ENCODE results near the gene LAMA4. TPM values are rescaled to one million over a fixed set of nuclear protein-coding genes. Genes with fewer than 3 reads are reported as not detected.
"Not testable (repeated sequence)": the region's sequence is repeated elsewhere in the genome, so short reads cannot be mapped to it uniquely, and the experiment has no call there.

The LAMA4 gene
- total RNA-seq, 2 experiments from 2014 or later: not detected

- no peak for ATAC-seq
- Mint-ChIP-seq H3K36me3 (no peaks in the 10 kb centered on the region), H3K9me3 (ENCODE audit: low read depth) (no peaks in the 10 kb centered on the region), H3K4me1 (no peaks in the 10 kb centered on the region), H3K4me3 (no peak overlapping the region), H3K27me3 (peaks cover 55% of the 10 kb centered on the region), H3K27ac (no peak overlapping the region)
- no peak for DNase-seq
- CTCF ChIA-PET: interaction anchor here (1.4 kb wide), 1 partner anchor 34 kb away, joined by 4 read pairs; no protein-coding TSS in a partner anchor
Observed at GRCh38 chr6:112214739-112215269, 39.6 kb downstream of the LAMA4 start.

- Mint-ChIP-seq H3K27ac (no peak overlapping the region), H3K9me3 (ENCODE audit: low read depth) (no peaks in the 10 kb centered on the region), H3K4me3 (no peak overlapping the region), H3K4me1 (no peaks in the 10 kb centered on the region), H3K36me3 (no peaks in the 10 kb centered on the region), H3K27me3 (peaks cover 45% of the 10 kb centered on the region)
- CTCF ChIA-PET: no interaction called here
- DNase-seq (no peak), ATAC-seq (no peak)
Observed at GRCh38 chr6:112210852-112211251, 43.5 kb downstream of the LAMA4 start.

- H3K27me3 Mint-ChIP-seq: peaks cover 52% of the 10 kb centered on the region
- ATAC-seq: no peak
- no peak for DNase-seq
- H3K4me3 Mint-ChIP-seq: no peak overlapping the region
- H3K4me1 Mint-ChIP-seq: no peaks in the 10 kb centered on the region
- CTCF ChIA-PET: no interaction called here
- H3K9me3 Mint-ChIP-seq (ENCODE audit: low read depth): no peaks in the 10 kb centered on the region
- H3K27ac Mint-ChIP-seq: no peak overlapping the region
- H3K36me3 Mint-ChIP-seq: no peaks in the 10 kb centered on the region
Observed at GRCh38 chr6:112209131-112209530, 45.2 kb downstream of the LAMA4 start.

GRCh38 chr6:112207776-112208175 is 46.6 kb downstream of the LAMA4 start:
- H3K4me1 Mint-ChIP-seq: no peaks in the 10 kb centered on the region

GRCh38 chr6:112207131-112207530 is 47.2 kb downstream of the LAMA4 start:
- H3K27ac Mint-ChIP-seq: no peak overlapping the region
- H3K4me1 Mint-ChIP-seq: no peaks in the 10 kb centered on the region
- no peak overlapping the region for H3K4me3 Mint-ChIP-seq
- H3K27me3 Mint-ChIP-seq: peaks cover 64% of the 10 kb centered on the region
- H3K9me3 Mint-ChIP-seq (ENCODE audit: low read depth): no peaks in the 10 kb centered on the region
- no peak for ATAC-seq
- DNase-seq: no peak
- CTCF ChIA-PET: no interaction called here
- H3K36me3 Mint-ChIP-seq: no peaks in the 10 kb centered on the region

More at GRCh38 chr6:112207776-112208175, 46.6 kb downstream of the LAMA4 start:
- Mint-ChIP-seq H3K4me3 (no peak overlapping the region), H3K36me3 (no peaks in the 10 kb centered on the region), H3K9me3 (ENCODE audit: low read depth) (no peaks in the 10 kb centered on the region), H3K27me3 (peaks cover 58% of the 10 kb centered on the region), H3K27ac (no peak overlapping the region)
- ATAC-seq (no peak), DNase-seq (no peak)
- CTCF ChIA-PET: no interaction called here

GRCh38 chr6:112206110-112206458 is 48.3 kb downstream of the LAMA4 start:
- Mint-ChIP-seq H3K27me3 (peaks cover 62% of the 10 kb centered on the region), H3K4me3 (no peak overlapping the region), H3K9me3 (ENCODE audit: low read depth) (no peaks in the 10 kb centered on the region), H3K4me1 (no peaks in the 10 kb centered on the region), H3K27ac (no peak overlapping the region), H3K36me3 (no peaks in the 10 kb centered on the region)
- DNase-seq (no peak), ATAC-seq (no peak)
- CTCF ChIA-PET: no interaction called here

GRCh38 chr6:112205427-112206109 is 48.8 kb downstream of the LAMA4 start:
- CTCF ChIA-PET: no interaction called here
- no peaks in the 10 kb centered on the region for H3K9me3 Mint-ChIP-seq (ENCODE audit: low read depth)
- peaks cover 60% of the 10 kb centered on the region for H3K27me3 Mint-ChIP-seq
- H3K27ac Mint-ChIP-seq: no peak overlapping the region
- ATAC-seq (no peak), DNase-seq (no peak)
- H3K4me1 Mint-ChIP-seq: no peaks in the 10 kb centered on the region
- no peaks in the 10 kb centered on the region for H3K36me3 Mint-ChIP-seq
- no peak overlapping the region for H3K4me3 Mint-ChIP-seq

- Mint-ChIP-seq H3K4me3 (no peak overlapping the region), H3K36me3 (no peaks in the 10 kb centered on the region), H3K27me3 (peaks cover 59% of the 10 kb centered on the region), H3K4me1 (no peaks in the 10 kb centered on the region), H3K9me3 (ENCODE audit: low read depth) (peaks cover 2% of the 10 kb centered on the region), H3K27ac (no peak overlapping the region)
- ATAC-seq: no peak
- no peak for DNase-seq
- CTCF ChIA-PET: no interaction called here
Observed at GRCh38 chr6:112204350-112204706, 50.0 kb downstream of the LAMA4 start.

- Mint-ChIP-seq H3K4me1 (no peaks in the 10 kb centered on the region), H3K27ac (no peak overlapping the region), H3K9me3 (ENCODE audit: low read depth) (peaks cover 2% of the 10 kb centered on the region), H3K4me3 (no peak overlapping the region), H3K36me3 (no peaks in the 10 kb centered on the region), H3K27me3 (peaks cover 62% of the 10 kb centered on the region)
- CTCF ChIA-PET: no interaction called here
- no peak for DNase-seq
- ATAC-seq: no peak
Observed at GRCh38 chr6:112203577-112204349, 50.6 kb downstream of the LAMA4 start.

GRCh38 chr6:112202639-112203341 is 51.6 kb downstream of the LAMA4 start:
- Mint-ChIP-seq H3K9me3 (ENCODE audit: low read depth) (peaks cover 2% of the 10 kb centered on the region), H3K36me3 (no peaks in the 10 kb centered on the region), H3K4me1 (no peaks in the 10 kb centered on the region), H3K27me3 (peaks cover 69% of the 10 kb centered on the region), H3K4me3 (no peak overlapping the region), H3K27ac (no peak overlapping the region)
- DNase-seq (no peak), ATAC-seq (no peak)
- CTCF ChIA-PET: no interaction called here

GRCh38 chr6:112200185-112200914 is 54.0 kb downstream of the LAMA4 start:
- H3K4me3 Mint-ChIP-seq; H3K36me3 Mint-ChIP-seq; H3K4me1 Mint-ChIP-seq; ATAC-seq; H3K27ac Mint-ChIP-seq; H3K9me3 Mint-ChIP-seq (ENCODE audit: low read depth); DNase-seq; CTCF ChIA-PET: not testable (repeated sequence)
- H3K27me3 Mint-ChIP-seq: peaks cover 61% of the 10 kb centered on the region

- Mint-ChIP-seq H3K27me3 (peaks cover 56% of the 10 kb centered on the region), H3K27ac (no peak overlapping the region), H3K4me1 (no peaks in the 10 kb centered on the region), H3K9me3 (ENCODE audit: low read depth) (peaks cover 2% of the 10 kb centered on the region), H3K4me3 (no peak overlapping the region), H3K36me3 (no peaks in the 10 kb centered on the region)
- DNase-seq (no peak), ATAC-seq (no peak)
- CTCF ChIA-PET: no interaction called here
Observed at GRCh38 chr6:112199001-112199403, 55.4 kb downstream of the LAMA4 start.

- DNase-seq: no peak
- no peaks in the 10 kb centered on the region for H3K36me3 Mint-ChIP-seq
- peaks cover 2% of the 10 kb centered on the region for H3K9me3 Mint-ChIP-seq (ENCODE audit: low read depth)
- H3K27me3 Mint-ChIP-seq: peaks cover 52% of the 10 kb centered on the region
- H3K4me1 Mint-ChIP-seq: no peaks in the 10 kb centered on the region
- no peak overlapping the region for H3K27ac Mint-ChIP-seq
- H3K4me3 Mint-ChIP-seq: no peak overlapping the region
- CTCF ChIA-PET: no interaction called here
- ATAC-seq: no peak
Observed at GRCh38 chr6:112198582-112198981, 55.8 kb downstream of the LAMA4 start.
